GM12878 (cell line): ENCODE measurements around the gene PIK3R3. TPM values are rescaled to one million over a fixed set of nuclear protein-coding genes. Genes with fewer than 3 reads are reported as not detected.
A peak's percentile ranks its signal among the peaks of the same experiment; 100 is the strongest.

Experiments
- CREB1 ChIP-seq: IDR thresholded peaks from 2 replicates; pipeline ENCODE4 v1.6.1; 2012; ENCODE audit warnings: low read depth, mild to moderate bottlenecking, inconsistent platforms
- CREM ChIP-seq: IDR thresholded peaks from 2 replicates; pipeline ENCODE4 v1.6.1; 2014; ENCODE audit warnings: antibody characterized with exemption, low read depth
- E2F8 ChIP-seq: fragments of 450-650 bp; IDR thresholded peaks from 2 replicates; pipeline ENCODE4 v1.6.1; 2018; ENCODE audit warnings: mild to moderate bottlenecking, low read depth, moderate library complexity; ENCODE audit not compliant: partially characterized antibody
- JUNB ChIP-seq: IDR thresholded peaks from 2 replicates; pipeline ENCODE4 v1.6.1; 2016; ENCODE audit warnings: antibody characterized with exemption, mild to moderate bottlenecking
- NR2F1 ChIP-seq: fragments of 450-650 bp; conservative IDR thresholded peaks from 2 replicates; pipeline ENCODE4 v1.6.1; 2017; ENCODE audit warnings: mild to moderate bottlenecking
- SIX5 ChIP-seq: IDR thresholded peaks from 2 replicates; pipeline ENCODE4 v1.6.1; 2011; ENCODE audit warnings: mild to moderate bottlenecking, low read depth, low read length, moderate library complexity; ENCODE audit not compliant: severe bottlenecking
- YY1 ChIP-seq: IDR thresholded peaks from 2 replicates; pipeline ENCODE4 v1.6.1; 2011; ENCODE audit warnings: low read depth, mild to moderate bottlenecking, low read length
- ZNF24 ChIP-seq: fragments of 450-650 bp; IDR thresholded peaks from 2 replicates; pipeline ENCODE4 v1.6.1; 2017; ENCODE audit warnings: antibody characterized with exemption, mild to moderate bottlenecking
- polyA plus RNA-seq, 11 experiments: library from polyadenylated mRNA; depleted of rRNA in 4 of 11; unstranded in 6 of 11; stranded (reverse) in 5 of 11; fragments of >200 nt; fragmentation: Nextera tagmentation in 4 of 11; fragmentation: Illumina TruSeq in 1 of 11; extraction: Ambion mirVana in 4 of 11; extraction: Trizol in 1 of 11; gene quantifications; 1 replicate in 1 of 11; 2 replicates in 10 of 11; pipeline versions ENCODE4 v1.2.1 to v1.2.3, GENCODE V29; 2011 to 2016; ENCODE audit warnings: inconsistent platforms in 2 of 11, missing spikeins in 2 of 11, low read depth in 1 of 11
- total RNA-seq, 4 experiments: library from RNA; depleted of rRNA in 3 of 4; stranded (reverse); fragments of >200 nt in 3 of 4; fragmentation: Illumina TruSeq in 1 of 4; extraction: Trizol in 1 of 4; gene quantifications; 2 replicates each; pipeline versions ENCODE4 v1.2.1 to v1.2.3, GENCODE V29; 2013 to 2021
- TF ChIP-seq, protein P1 (sequence below): fragments of 450-650 bp; IDR thresholded peaks from 2 replicates; pipeline ENCODE4 v1.6.1; 2017; ENCODE audit warnings: mild to moderate bottlenecking, moderate library complexity
- TF ChIP-seq, protein P2 (sequence below): IDR thresholded peaks from 2 replicates; pipeline ENCODE4 v1.6.1; 2012; ENCODE audit warnings: low read length, inconsistent platforms

Gene PIK3R3
- total and polyA plus RNA-seq, 10 of the 15 experiments (the other 5 are each of a cell fraction or from before 2014, with no cell fraction given) = 4.8 to 27.0 (median 19.8) TPM

GRCh38 chr1:46098027-46098712 lies 34.3 kb downstream of the PIK3R3 start (continued):
- TF ChIP-seq, protein P1, sequence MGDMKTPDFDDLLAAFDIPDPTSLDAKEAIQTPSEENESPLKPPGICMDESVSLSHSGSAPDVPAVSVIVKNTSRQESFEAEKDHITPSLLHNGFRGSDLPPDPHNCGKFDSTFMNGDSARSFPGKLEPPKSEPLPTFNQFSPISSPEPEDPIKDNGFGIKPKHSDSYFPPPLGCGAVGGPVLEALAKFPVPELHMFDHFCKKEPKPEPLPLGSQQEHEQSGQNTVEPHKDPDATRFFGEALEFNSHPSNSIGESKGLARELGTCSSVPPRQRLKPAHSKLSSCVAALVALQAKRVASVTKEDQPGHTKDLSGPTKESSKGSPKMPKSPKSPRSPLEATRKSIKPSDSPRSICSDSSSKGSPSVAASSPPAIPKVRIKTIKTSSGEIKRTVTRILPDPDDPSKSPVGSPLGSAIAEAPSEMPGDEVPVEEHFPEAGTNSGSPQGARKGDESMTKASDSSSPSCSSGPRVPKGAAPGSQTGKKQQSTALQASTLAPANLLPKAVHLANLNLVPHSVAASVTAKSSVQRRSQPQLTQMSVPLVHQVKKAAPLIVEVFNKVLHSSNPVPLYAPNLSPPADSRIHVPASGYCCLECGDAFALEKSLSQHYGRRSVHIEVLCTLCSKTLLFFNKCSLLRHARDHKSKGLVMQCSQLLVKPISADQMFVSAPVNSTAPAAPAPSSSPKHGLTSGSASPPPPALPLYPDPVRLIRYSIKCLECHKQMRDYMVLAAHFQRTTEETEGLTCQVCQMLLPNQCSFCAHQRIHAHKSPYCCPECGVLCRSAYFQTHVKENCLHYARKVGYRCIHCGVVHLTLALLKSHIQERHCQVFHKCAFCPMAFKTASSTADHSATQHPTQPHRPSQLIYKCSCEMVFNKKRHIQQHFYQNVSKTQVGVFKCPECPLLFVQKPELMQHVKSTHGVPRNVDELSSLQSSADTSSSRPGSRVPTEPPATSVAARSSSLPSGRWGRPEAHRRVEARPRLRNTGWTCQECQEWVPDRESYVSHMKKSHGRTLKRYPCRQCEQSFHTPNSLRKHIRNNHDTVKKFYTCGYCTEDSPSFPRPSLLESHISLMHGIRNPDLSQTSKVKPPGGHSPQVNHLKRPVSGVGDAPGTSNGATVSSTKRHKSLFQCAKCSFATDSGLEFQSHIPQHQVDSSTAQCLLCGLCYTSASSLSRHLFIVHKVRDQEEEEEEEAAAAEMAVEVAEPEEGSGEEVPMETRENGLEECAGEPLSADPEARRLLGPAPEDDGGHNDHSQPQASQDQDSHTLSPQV = no peak
- TF ChIP-seq, protein P2, sequence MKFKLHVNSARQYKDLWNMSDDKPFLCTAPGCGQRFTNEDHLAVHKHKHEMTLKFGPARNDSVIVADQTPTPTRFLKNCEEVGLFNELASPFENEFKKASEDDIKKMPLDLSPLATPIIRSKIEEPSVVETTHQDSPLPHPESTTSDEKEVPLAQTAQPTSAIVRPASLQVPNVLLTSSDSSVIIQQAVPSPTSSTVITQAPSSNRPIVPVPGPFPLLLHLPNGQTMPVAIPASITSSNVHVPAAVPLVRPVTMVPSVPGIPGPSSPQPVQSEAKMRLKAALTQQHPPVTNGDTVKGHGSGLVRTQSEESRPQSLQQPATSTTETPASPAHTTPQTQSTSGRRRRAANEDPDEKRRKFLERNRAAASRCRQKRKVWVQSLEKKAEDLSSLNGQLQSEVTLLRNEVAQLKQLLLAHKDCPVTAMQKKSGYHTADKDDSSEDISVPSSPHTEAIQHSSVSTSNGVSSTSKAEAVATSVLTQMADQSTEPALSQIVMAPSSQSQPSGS = 0 out of 2 replicates have a peak, but pooled peaks have one; percentile 30
- TF ChIP-seq NR2F1 (no peak), SIX5 (no peak), YY1 (no peak), ZNF24 (peak; percentile 88), CREB1 (peak; percentile 87), E2F8 (no peak), JUNB (peak; percentile 52), CREM (peak; percentile 64; the same call in 1 of the 2 replicates)
